H1 (cell line): ENCODE data around the gene CAMKMT. TPM values are rescaled to one million over a fixed set of nuclear protein-coding genes. Genes with fewer than 3 reads are reported as not detected.

Source experiments
- CTCF ChIA-PET: fragments of 300-600 bp; sonication (Branson Sonifier 250); formaldehyde crosslinking; loops from one replicate; lab custom pipeline; 2021; ENCODE audit not compliant: partially characterized antibody; lab: Charles Lee
- POLR2A ChIA-PET: fragments of 300-600 bp; sonication (Branson Sonifier 250); formaldehyde crosslinking; loops from one replicate; lab custom pipeline; 2021; ENCODE audit warnings: inconsistent platforms; ENCODE audit not compliant: partially characterized antibody; lab: Charles Lee
- DNase-seq, 2 experiments: peaks; one replicate each; pipeline versions ENCODE4 v3.0.0 to v3.0.0-alpha.2; 2010 to 2022; ENCODE audit warnings: low spot score in 2 of 2, low read depth in 1 of 2, mixed read lengths in 1 of 2
- FAIRE-seq: peaks from 2 replicates; lab custom pipeline; 2011; peaks lifted over from hg19 to GRCh38; lab: Jason Lieb, UNC
- H2AFZ ChIP-seq: 2 replicates; pipeline ENCODE4 v1.8.1; 2012; ENCODE audit warnings: low read length, inconsistent platforms
- H2AK5ac ChIP-seq: 2 replicates; pipeline ENCODE4 v1.6.1; 2013; ENCODE audit warnings: low read depth, low read length
- H2BK120ac ChIP-seq: replicated peaks from 2 replicates; pipeline ENCODE3; 2013; ENCODE audit warnings: low read depth, low read length, inconsistent platforms
- H2BK12ac ChIP-seq: 2 replicates; pipeline ENCODE4 v1.6.1; 2013; ENCODE audit warnings: low read depth, low read length
- H2BK15ac ChIP-seq: 2 replicates; pipeline ENCODE4 v1.6.1; 2013; ENCODE audit warnings: low read length
- H2BK20ac ChIP-seq: 2 replicates; pipeline ENCODE4 v1.6.1; 2013; ENCODE audit warnings: low read length
- H2BK5ac ChIP-seq: 2 replicates; pipeline ENCODE4 v1.6.1; 2013; ENCODE audit warnings: low read depth, low read length
- H3K14ac ChIP-seq: 2 replicates; pipeline ENCODE4 v1.6.1; 2013; ENCODE audit warnings: inconsistent platforms; ENCODE audit not compliant: insufficient read length
- H3K18ac ChIP-seq: 2 replicates; pipeline ENCODE4 v1.6.1; 2013; ENCODE audit warnings: low read length; ENCODE audit errors: extremely low read depth
- H3K23ac ChIP-seq: 2 replicates; pipeline ENCODE4 v1.6.1; 2013; ENCODE audit warnings: inconsistent platforms; ENCODE audit not compliant: insufficient read length
- H3K23me2 ChIP-seq: 2 replicates; pipeline ENCODE4 v1.6.1; 2013; ENCODE audit warnings: low read depth, low read length
- H3K27ac ChIP-seq: 2 replicates; pipeline ENCODE4 v1.6.1; 2011; ENCODE audit warnings: low read depth, low read length, inconsistent platforms
- H3K27me3 ChIP-seq, 4 experiments: replicated peaks in 1 of 4; 1 replicate in 1 of 4; 2 replicates in 3 of 4; pipeline versions ENCODE4 v1.6.1 to v1.8.1; 2011 to 2013; ENCODE audit warnings: low read length in 3 of 4, mild to moderate bottlenecking in 3 of 4, inconsistent platforms in 2 of 4, mixed read lengths in 2 of 4, moderate library complexity in 1 of 4; ENCODE audit not compliant: control insufficient read depth in 3 of 4, insufficient read depth in 3 of 4; ENCODE audit errors: extremely low read depth in 1 of 4
- H3K36me3 ChIP-seq, 4 experiments: 2 replicates each; pipeline versions ENCODE4 v1.6.1 to v1.8.1; 2011 to 2013; ENCODE audit warnings: mild to moderate bottlenecking in 4 of 4, low read length in 3 of 4, moderate library complexity in 2 of 4, control low read depth in 1 of 4, inconsistent platforms in 1 of 4; ENCODE audit not compliant: insufficient read depth in 4 of 4, control insufficient read depth in 2 of 4
- H3K4ac ChIP-seq: replicated peaks from 2 replicates; pipeline ENCODE3; 2013; ENCODE audit warnings: low read length, low read depth, mixed read lengths, inconsistent platforms; ENCODE audit not compliant: insufficient read length
- H3K4me1 ChIP-seq, 4 experiments: replicated peaks in 1 of 4; 1 replicate in 1 of 4; 2 replicates in 3 of 4; pipeline versions ENCODE4 v1.6.1 to v1.8.1; 2011 to 2013; ENCODE audit warnings: low read length in 3 of 4, inconsistent platforms in 2 of 4, mixed read lengths in 1 of 4; ENCODE audit not compliant: insufficient read depth in 4 of 4, control insufficient read depth in 3 of 4
- H3K4me2 ChIP-seq, 2 experiments: 2 replicates each; pipeline versions ENCODE4 v1.6.1 to v1.8.1; 2011 to 2013; ENCODE audit warnings: low read depth in 2 of 2, low read length in 2 of 2, control low read depth in 1 of 2, inconsistent platforms in 1 of 2, mild to moderate bottlenecking in 1 of 2; ENCODE audit not compliant: insufficient read depth in 1 of 2
- H3K4me3 ChIP-seq, 4 experiments: fragments of 200-600, 300-600 bp in 1 of 4; sonication (generic), shearing (Covaris generic), sonication (Bioruptor Twin) in 1 of 4; 2 replicates each; pipeline versions ENCODE4 v1.5.1 to v1.8.1; 2011 to 2016; ENCODE audit warnings: low read length in 4 of 4, low read depth in 3 of 4, control low read depth in 2 of 4, inconsistent platforms in 2 of 4, mild to moderate bottlenecking in 2 of 4, mixed read lengths in 1 of 4, moderate library complexity in 1 of 4; ENCODE audit not compliant: insufficient read depth in 2 of 4; ENCODE audit errors: extremely low read depth in 1 of 4
- H3K56ac ChIP-seq: replicated peaks from 2 replicates; pipeline ENCODE3; 2013; ENCODE audit warnings: low read depth, mild to moderate bottlenecking, mixed read lengths, low read length, inconsistent platforms; ENCODE audit not compliant: insufficient read length
- H3K79me1 ChIP-seq: 2 replicates; pipeline ENCODE4 v1.6.1; 2013; ENCODE audit warnings: low read depth, low read length, control low read depth
- H3K79me2 ChIP-seq, 2 experiments: 2 replicates each; pipeline versions ENCODE4 v1.6.1 to v1.8.1; 2012 to 2013; ENCODE audit warnings: low read length in 2 of 2, mild to moderate bottlenecking in 2 of 2, inconsistent platforms in 1 of 2; ENCODE audit not compliant: insufficient read depth in 2 of 2, control insufficient read depth in 1 of 2
- H3K9ac ChIP-seq, 4 experiments: replicated peaks in 1 of 4; 1 replicate in 1 of 4; 2 replicates in 3 of 4; pipeline versions ENCODE4 v1.6.1 to v1.8.1; 2011 to 2013; ENCODE audit warnings: low read depth in 3 of 4, low read length in 3 of 4, control low read depth in 2 of 4, mild to moderate bottlenecking in 2 of 4, moderate library complexity in 2 of 4, inconsistent platforms in 1 of 4; ENCODE audit errors: extremely low read depth in 1 of 4
- H3K9me3 ChIP-seq, 2 experiments: 2 replicates each; pipeline versions ENCODE4 v1.6.1 to v1.8.1; 2012 to 2013; ENCODE audit warnings: mild to moderate bottlenecking in 2 of 2, moderate library complexity in 2 of 2, control low read depth in 1 of 2, inconsistent platforms in 1 of 2, low read depth in 1 of 2, low read length in 1 of 2, mixed read lengths in 1 of 2; ENCODE audit not compliant: insufficient read depth in 2 of 2
- H4K20me1 ChIP-seq, 2 experiments: replicated peaks in 1 of 2; 2 replicates each; pipeline versions ENCODE3 to v1.8.1; 2011 to 2013; ENCODE audit warnings: inconsistent platforms in 2 of 2, low read length in 2 of 2, mild to moderate bottlenecking in 1 of 2; ENCODE audit not compliant: insufficient read depth in 2 of 2, control insufficient read depth in 1 of 2
- H4K5ac ChIP-seq: 2 replicates; pipeline ENCODE4 v1.6.1; 2013; ENCODE audit warnings: low read length, low read depth, mixed read lengths, inconsistent platforms; ENCODE audit not compliant: insufficient read length
- H4K8ac ChIP-seq: 2 replicates; pipeline ENCODE4 v1.8.0; 2013; ENCODE audit warnings: mild to moderate bottlenecking, moderate library complexity, low read length, inconsistent platforms; ENCODE audit not compliant: insufficient read depth; ENCODE audit errors: extremely low read depth
- H4K91ac ChIP-seq: replicated peaks from 2 replicates; pipeline ENCODE3; 2013; ENCODE audit warnings: low read length, mixed read lengths, inconsistent platforms; ENCODE audit not compliant: insufficient read length
- CTCF ChIP-seq, 3 experiments: IDR thresholded peaks; 1 replicate in 2 of 3; 2 replicates in 1 of 3; pipeline versions ENCODE4 v1.5.1 to v1.6.1; 2011; ENCODE audit warnings: low read length in 3 of 3, mild to moderate bottlenecking in 3 of 3, inconsistent platforms in 2 of 3, low read depth in 1 of 3, moderate library complexity in 1 of 3; ENCODE audit not compliant: insufficient read depth in 1 of 3; ENCODE audit errors: control extremely low read depth in 1 of 3
- JUND ChIP-seq: IDR thresholded peaks from 2 replicates; pipeline ENCODE4 v1.6.1; 2011; ENCODE audit warnings: mild to moderate bottlenecking, improper control_type of control experiment, low read length
- KDM4A ChIP-seq: IDR thresholded peaks from one replicate; pipeline ENCODE4 v1.7.1; 2012; ENCODE audit warnings: low read depth, mild to moderate bottlenecking, moderate library complexity, low read length, inconsistent platforms; ENCODE audit not compliant: severe bottlenecking
- KDM5A ChIP-seq: fragments of 200-600 bp; IDR thresholded peaks from 2 replicates; pipeline ENCODE4 v1.7.1; 2012; ENCODE audit warnings: mild to moderate bottlenecking, low read length, inconsistent platforms, mixed read lengths
- MAFK ChIP-seq: IDR thresholded peaks from 2 replicates; pipeline ENCODE4 v1.6.1; 2012; ENCODE audit warnings: low read depth, mild to moderate bottlenecking, improper control_type of control experiment, low read length
- NRF1 ChIP-seq: IDR thresholded peaks from 2 replicates; pipeline ENCODE4 v1.6.1; 2011; ENCODE audit warnings: mild to moderate bottlenecking, low read depth, low read length, improper control_type of control experiment
- RAD21 ChIP-seq, 2 experiments: IDR thresholded peaks in 1 of 2; conservative IDR thresholded peaks in 1 of 2; 2 replicates each; pipeline ENCODE4 v1.6.1; 2011; ENCODE audit warnings: low read depth in 2 of 2, low read length in 2 of 2, improper control_type of control experiment in 1 of 2, inconsistent platforms in 1 of 2, mild to moderate bottlenecking in 1 of 2, moderate library complexity in 1 of 2
- SAP30 ChIP-seq: fragments of 300-600 bp; sonication (generic); IDR thresholded peaks from 2 replicates; pipeline ENCODE4 v1.7.1; 2012; ENCODE audit warnings: low read length, moderate library complexity, mild to moderate bottlenecking, inconsistent platforms; ENCODE audit not compliant: insufficient read depth, insufficient replicate concordance
- TAF1 ChIP-seq: IDR thresholded peaks from 2 replicates; pipeline ENCODE4 v1.6.1; 2011; ENCODE audit warnings: mild to moderate bottlenecking, low read depth, low read length
- TCF12 ChIP-seq: IDR thresholded peaks from 2 replicates; pipeline ENCODE4 v1.6.1; 2011; ENCODE audit warnings: low read depth, mild to moderate bottlenecking, low read length
- WGBS, 2 experiments: shearing (Covaris generic) in 1 of 2; methylation state at CpG; one replicate each; pipeline versions ENCODE4 v1.1.6 to v1.1.7; 2013 to 2015; ENCODE audit warnings: low lambda C conversion rate in 2 of 2, mixed read lengths in 2 of 2, inconsistent platforms in 1 of 2, low coverage in 1 of 2, missing lambda C conversion rate in 1 of 2; ENCODE audit not compliant: insufficient replicate concordance in 2 of 2, insufficient coverage in 1 of 2, insufficient read length in 1 of 2; ENCODE audit errors: extremely low coverage in 1 of 2, missing lambda C conversion rate in 1 of 2; 5-methylcytosine and 5-hydroxymethylcytosine counted together
- polyA plus RNA-seq, 7 experiments: library from polyadenylated mRNA; depleted of rRNA in 3 of 7; stranded (reverse) in 5 of 7; unstranded in 2 of 7; fragments of >200 nt in 5 of 7; fragments of 200-250 nt in 2 of 7; gene quantifications; 1 replicate in 5 of 7; 2 replicates in 1 of 7; 4 replicates in 1 of 7; pipeline versions ENCODE4 v1.2.1 to v1.2.3, GENCODE V29; 2011 to 2013; ENCODE audit warnings: missing spikeins in 2 of 7, mixed read lengths in 2 of 7
- total RNA-seq: library from RNA; stranded (reverse); fragmentation: NEBNext Ultra II Directional; extraction: Animal tissue kit (Norgen Biotek cat#: 25700); gene quantifications from 2 replicates; pipeline ENCODE4 v1.2.1, GENCODE V29; 2021

CAMKMT gene
- total and polyA plus RNA-seq, 2 of the 8 experiments (the other 6 are each of a cell fraction or from before 2014, with no cell fraction given) = 14.7 to 22.4 TPM

GRCh38 chr2:44392338-44392943 lies 30.7 kb downstream of the CAMKMT start:
- POLR2A ChIA-PET = no interaction called here
- no peak overlapping the region for H2BK12ac ChIP-seq
- no peak overlapping the region for H4K5ac ChIP-seq
- H4K20me1 ChIP-seq = no peaks in the 10 kb centered on the region
- no peak overlapping the region for H3K4ac ChIP-seq
- H3K4me3 ChIP-seq = no peak overlapping the region
- H2BK5ac ChIP-seq = no peak overlapping the region
- peaks cover 0 to 25% of the 10 kb centered on the region in 2 experiments; a peak in 2 of 4 replicates for H3K79me2 ChIP-seq
- no peak overlapping the region for H4K91ac ChIP-seq
- no peak overlapping the region for H2BK20ac ChIP-seq
- H3K27ac ChIP-seq = no peak overlapping the region
- no peak overlapping the region for H2BK120ac ChIP-seq
- no peak overlapping the region for H3K9ac ChIP-seq
- no peak overlapping the region for H3K14ac ChIP-seq
- H2AFZ ChIP-seq = no peak overlapping the region
- H3K27me3 ChIP-seq = no peaks in the 10 kb centered on the region
- H3K18ac ChIP-seq = no peak overlapping the region
- no peak for DNase-seq
- WGBS, 2 experiments = 29% methylated on average over 3 of the region's 3 CpGs; no CpG with 5 or more reads in 1 of the 2 experiments
- peaks cover 0 to 4% (median under 1%) of the 10 kb centered on the region in 4 experiments; a peak in 1 of 7 replicates for H3K4me1 ChIP-seq
- 0 out of 8 replicates have a peak, but pooled peaks cover 0 to 2% (median 0%) of the 10 kb centered on the region in 4 experiments for H3K36me3 ChIP-seq
- H3K79me1 ChIP-seq = no peaks in the 10 kb centered on the region; the same call in 1 of the 2 replicates
- H3K23me2 ChIP-seq = no peaks in the 10 kb centered on the region
- H3K9me3 ChIP-seq = no peaks in the 10 kb centered on the region
- TF ChIP-seq NRF1 (no peak), MAFK (no peak), SAP30 (no peak), KDM4A (no peak), CTCF (IDR thresholded peaks at IDR 0.05; ENCODE audit: control extremely low read depth in 1 of 3, insufficient read depth in 1 of 3, low read depth in 1 of 3, low read length in 3 of 3) (peak in 2 of 3 experiments; percentile 35 to 37; a peak in 2 of 4 replicates), RAD21 (IDR thresholded peaks at IDR 0.05 in 1 of 2, conservative IDR thresholded peaks at IDR 0.05 in 1 of 2; ENCODE audit: low read depth in 2 of 2, low read length in 2 of 2) (peak; percentile 59 to 63), JUND (no peak), KDM5A (no peak), TAF1 (no peak), TCF12 (no peak)
- H3K23ac ChIP-seq = no peak overlapping the region
- H3K56ac ChIP-seq = no peak overlapping the region
- H4K8ac ChIP-seq = no peak overlapping the region
- no peak overlapping the region for H3K4me2 ChIP-seq
- CTCF ChIA-PET = interaction anchor here (0.6 to 12.4 kb wide), 34 partner anchors 9 to 566 kb away, joined by 3 to 103 read pairs (median 4); partner anchors contain the start of gene CAMKMT
- H2BK15ac ChIP-seq = no peak overlapping the region
- FAIRE-seq = no peak
- no peak overlapping the region for H2AK5ac ChIP-seq
